Suprapubic skin (tissue), 4 donors: Measurements from ENCODE around the gene NDUFA12. TPM values are rescaled to one million over a fixed set of nuclear protein-coding genes. Genes with fewer than 3 reads are reported as not detected.

Experiments used
- DNase-seq, 2 donors: peaks; one replicate each; pipeline ENCODE4 v3.0.0-alpha.2; 2019; ENCODE audit warnings: low spot score in 2 of 2
- H3K27ac ChIP-seq: fragments of 200-600 bp; sonication (generic); one replicate; pipeline ENCODE4 v1.5.1; 2019
- H3K27me3 ChIP-seq: fragments of 200-600 bp; sonication (generic); one replicate; pipeline ENCODE4 v1.5.1; 2019
- H3K36me3 ChIP-seq: fragments of 200-600 bp; sonication (generic); one replicate; pipeline ENCODE4 v1.5.1; 2019
- H3K4me1 ChIP-seq: fragments of 200-600 bp; sonication (generic); one replicate; pipeline ENCODE4 v1.5.1; 2019
- H3K4me3 ChIP-seq: fragments of 200-600 bp; sonication (generic); one replicate; pipeline ENCODE4 v1.5.1; 2019; ENCODE audit warnings: mild to moderate bottlenecking
- H3K9me3 ChIP-seq: fragments of 200-600 bp; sonication (generic); one replicate; pipeline ENCODE4 v1.5.1; 2019
- EP300 ChIP-seq: sonication (generic); formaldehyde crosslinking; IDR thresholded peaks from one replicate; pipeline ENCODE4 v1.6.1; 2017; ENCODE audit warnings: antibody characterized with exemption
- POLR2A ChIP-seq, 2 donors: fragments of 450-650 bp; IDR thresholded peaks; one replicate each; pipeline ENCODE4 v1.6.1; 2017; ENCODE audit warnings: antibody characterized with exemption in 2 of 2, mild to moderate bottlenecking in 2 of 2, moderate library complexity in 2 of 2
- POLR2AphosphoS5 ChIP-seq, 3 donors: sonication (generic); formaldehyde crosslinking; IDR thresholded peaks; one replicate each; pipeline ENCODE4 v1.6.1; 2017; ENCODE audit warnings: antibody characterized with exemption in 3 of 3
- WGBS: methylation state at CpG from one replicate; pipeline ENCODE4 v1.1.5; 2018; 5-methylcytosine and 5-hydroxymethylcytosine counted together
- total RNA-seq, 4 donors: library from RNA; depleted of rRNA; stranded (reverse); fragments of >200 nt; gene quantifications; one replicate each; pipeline ENCODE4 v1.1.0, GENCODE V29; 2016
- TF ChIP-seq, protein P1 (sequence below), 2 donors: fragments of 200-600 bp in 1 of 2; fragments of 450-650 bp in 1 of 2; sonication (generic) in 1 of 2; IDR thresholded peaks; one replicate each; pipeline ENCODE4 v1.5.1; 2016 to 2019; ENCODE audit warnings: antibody characterized with exemption in 2 of 2, mild to moderate bottlenecking in 1 of 2, moderate library complexity in 1 of 2

NDUFA12 gene
- total RNA-seq, 4 donors from 2014 or later = 40.7 to 129 (median 101) TPM

DNA sequence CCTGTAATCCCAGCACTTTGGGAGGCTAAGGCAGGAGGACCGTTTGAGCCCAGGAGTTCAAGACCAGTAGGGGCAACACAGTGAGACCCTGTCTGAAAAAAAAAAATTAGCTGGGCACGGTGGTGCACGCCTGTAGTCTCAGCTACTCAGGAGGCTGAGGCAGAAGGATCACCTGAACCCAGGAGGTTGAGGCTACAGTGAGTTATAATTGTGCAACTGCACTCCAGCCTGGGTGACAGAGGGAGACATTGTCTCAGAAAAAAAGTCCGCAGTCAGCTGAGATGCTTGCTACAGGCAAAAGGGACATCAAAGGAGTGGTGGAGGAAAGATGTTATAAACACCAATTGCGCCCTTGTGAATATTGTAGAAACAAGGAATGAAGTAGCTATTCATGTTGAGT lies 77.8 kb downstream of the NDUFA12 start:
- Histone ChIP-seq H3K27ac (no peak overlapping the region), H3K4me3 (no peak overlapping the region), H3K4me1 (no peaks in the 10 kb centered on the region), H3K27me3 (no peaks in the 10 kb centered on the region), H3K36me3 (no peaks in the 10 kb centered on the region), H3K9me3 (no peaks in the 10 kb centered on the region)
- 91% methylated on average over 5 of the region's 5 CpGs for WGBS
- TF ChIP-seq, protein P1, sequence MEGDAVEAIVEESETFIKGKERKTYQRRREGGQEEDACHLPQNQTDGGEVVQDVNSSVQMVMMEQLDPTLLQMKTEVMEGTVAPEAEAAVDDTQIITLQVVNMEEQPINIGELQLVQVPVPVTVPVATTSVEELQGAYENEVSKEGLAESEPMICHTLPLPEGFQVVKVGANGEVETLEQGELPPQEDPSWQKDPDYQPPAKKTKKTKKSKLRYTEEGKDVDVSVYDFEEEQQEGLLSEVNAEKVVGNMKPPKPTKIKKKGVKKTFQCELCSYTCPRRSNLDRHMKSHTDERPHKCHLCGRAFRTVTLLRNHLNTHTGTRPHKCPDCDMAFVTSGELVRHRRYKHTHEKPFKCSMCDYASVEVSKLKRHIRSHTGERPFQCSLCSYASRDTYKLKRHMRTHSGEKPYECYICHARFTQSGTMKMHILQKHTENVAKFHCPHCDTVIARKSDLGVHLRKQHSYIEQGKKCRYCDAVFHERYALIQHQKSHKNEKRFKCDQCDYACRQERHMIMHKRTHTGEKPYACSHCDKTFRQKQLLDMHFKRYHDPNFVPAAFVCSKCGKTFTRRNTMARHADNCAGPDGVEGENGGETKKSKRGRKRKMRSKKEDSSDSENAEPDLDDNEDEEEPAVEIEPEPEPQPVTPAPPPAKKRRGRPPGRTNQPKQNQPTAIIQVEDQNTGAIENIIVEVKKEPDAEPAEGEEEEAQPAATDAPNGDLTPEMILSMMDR (IDR thresholded peaks at IDR 0.05) = no peak
- no peak for TF ChIP-seq POLR2A (IDR thresholded peaks at IDR 0.05)
- no peak for TF ChIP-seq POLR2AphosphoS5 (IDR thresholded peaks at IDR 0.05)
- TF ChIP-seq EP300 = no peak
- no peak for DNase-seq

DNA sequence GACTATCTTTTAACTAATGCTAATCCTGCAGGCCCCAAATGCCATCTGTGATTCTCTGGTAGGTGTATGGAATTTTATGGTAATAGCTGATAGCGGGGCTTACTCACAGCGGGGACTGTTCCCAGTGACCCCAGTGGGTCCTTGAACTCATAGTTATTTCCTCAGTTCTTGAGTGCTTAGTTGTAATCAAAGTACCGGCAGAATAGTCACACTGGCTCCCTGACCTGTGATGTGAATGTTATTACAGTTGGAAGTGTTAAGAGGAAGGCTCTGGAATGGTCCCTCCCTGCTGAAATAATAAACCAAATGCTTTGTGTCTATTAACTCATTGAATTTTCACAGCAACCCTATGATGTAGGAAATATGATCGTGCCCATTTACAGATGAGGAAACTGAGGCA lies 78.3 kb downstream of the NDUFA12 start:
- TF ChIP-seq, protein P1 (IDR thresholded peaks at IDR 0.05) = no peak
- TF ChIP-seq EP300 (no peak), POLR2A (IDR thresholded peaks at IDR 0.05) (no peak), POLR2AphosphoS5 (IDR thresholded peaks at IDR 0.05) (no peak)
- H3K4me3 ChIP-seq = no peak overlapping the region
- 89% methylated on average over 4 of the region's 4 CpGs for WGBS
- H3K4me1 ChIP-seq = no peaks in the 10 kb centered on the region
- DNase-seq = no peak
- H3K27ac ChIP-seq = no peak overlapping the region
- H3K9me3 ChIP-seq = no peaks in the 10 kb centered on the region
- no peaks in the 10 kb centered on the region for H3K36me3 ChIP-seq
- no peaks in the 10 kb centered on the region for H3K27me3 ChIP-seq

DNA sequence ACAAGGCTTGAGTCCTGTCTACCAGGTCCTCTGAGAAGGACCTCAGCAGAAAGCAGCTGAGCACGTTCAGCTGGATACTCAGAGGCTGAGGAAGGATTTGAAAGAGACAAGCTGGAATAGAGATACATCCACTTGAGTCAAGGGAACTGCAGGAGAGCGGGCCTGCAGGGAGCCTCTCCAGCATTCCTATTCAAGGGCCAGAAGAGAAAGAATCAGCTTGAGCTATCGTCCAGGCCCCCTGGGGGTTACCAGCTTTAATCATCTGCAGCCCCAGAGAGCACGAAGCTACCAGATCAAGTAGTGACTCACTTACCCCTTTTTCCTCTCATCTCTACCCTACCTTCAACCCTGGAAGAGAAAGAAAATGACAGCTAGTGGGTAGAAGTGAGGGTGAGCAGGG lies 80.9 kb downstream of the NDUFA12 start:
- no peak for DNase-seq
- Histone ChIP-seq H3K4me1 (no peaks in the 10 kb centered on the region), H3K27ac (no peak overlapping the region), H3K36me3 (no peaks in the 10 kb centered on the region), H3K9me3 (no peaks in the 10 kb centered on the region), H3K27me3 (no peaks in the 10 kb centered on the region), H3K4me3 (no peak overlapping the region)
- no peak for TF ChIP-seq EP300
- TF ChIP-seq POLR2AphosphoS5 (IDR thresholded peaks at IDR 0.05) = no peak
- TF ChIP-seq, protein P1 (IDR thresholded peaks at IDR 0.05) = no peak
- no peak for TF ChIP-seq POLR2A (IDR thresholded peaks at IDR 0.05)
- 59% methylated on average over 4 of the region's 4 CpGs for WGBS

Other genes starting within 250 kb of the NDUFA12 start
- gene NR2C1, start 69.9 kb upstream of the NDUFA12 start, total RNA-seq = 10 to 100 TPM; 24.1 to 81.1 (median 29.4) TPM
- gene FGD6, start 213.8 kb upstream of the NDUFA12 start, total RNA-seq = 10 to 100 TPM; 16.2 to 46.9 (median 25.0) TPM
- gene VEZT, start 214.1 kb upstream of the NDUFA12 start, total RNA-seq = 100 to 1,000 TPM in 1 of 4 donors, 10 to 100 TPM in 3; 64.0 to 117 (median 70.9) TPM